OCI-LY3 (cell line): ENCODE data around the gene OSBPL7.

Experiments
- H2AFZ ChIP-seq: fragments of 200-600, 300-600 bp; shearing (Covaris generic); 2 replicates; pipeline ENCODE4 v1.6.0; 2014; ENCODE audit warnings: antibody characterized with exemption, low read depth, low read length
- H3K27ac ChIP-seq: fragments of 200-600, 300-600 bp; sonication (generic); 2 replicates; pipeline ENCODE4 v1.5.1; 2014; ENCODE audit warnings: mild to moderate bottlenecking, low read length, moderate library complexity, mixed read lengths
- H3K27me3 ChIP-seq: fragments of 200-600, 300-600 bp; sonication (generic); 2 replicates; pipeline ENCODE4 v1.6.1; 2014; ENCODE audit warnings: low read depth, low read length, mixed read lengths
- H3K36me3 ChIP-seq: fragments of 200-600, 300-600 bp; sonication (generic); replicated peaks from 2 replicates; pipeline ENCODE3; 2014; ENCODE audit warnings: low read depth, low read length, mixed read lengths
- H3K4me1 ChIP-seq: fragments of 300-600, 200-600 bp; sonication (generic); 2 replicates; pipeline ENCODE4 v1.6.1; 2014; ENCODE audit warnings: low read length, mixed read lengths
- H3K4me2 ChIP-seq: fragments of 200-600, 300-600 bp; sonication (generic); 2 replicates; pipeline ENCODE4 v1.6.1; 2014; ENCODE audit warnings: low read length, mixed read lengths
- H3K4me3 ChIP-seq: fragments of 300-600, 200-600 bp; sonication (generic); 2 replicates; pipeline ENCODE4 v1.5.1; 2014; ENCODE audit warnings: antibody characterized with exemption, mild to moderate bottlenecking, low read length, moderate library complexity
- H3K79me2 ChIP-seq: fragments of 300-600, 200-600 bp; shearing (Covaris generic); 2 replicates; pipeline ENCODE4 v1.6.1; 2014; ENCODE audit warnings: mild to moderate bottlenecking, low read length, mixed read lengths
- H3K9ac ChIP-seq: fragments of 300-600, 200-600 bp; shearing (Covaris generic); 2 replicates; pipeline ENCODE4 v1.6.0; 2014; ENCODE audit warnings: mild to moderate bottlenecking, low read length, moderate library complexity
- H3K9me3 ChIP-seq: fragments of 200-600, 300-600 bp; shearing (Covaris generic); 2 replicates; pipeline ENCODE4 v1.6.1; 2014; ENCODE audit warnings: low read length, mixed read lengths; ENCODE audit not compliant: insufficient read depth
- H4K20me1 ChIP-seq: fragments of 200-600, 300-600 bp; sonication (generic); 2 replicates; pipeline ENCODE4 v1.6.1; 2016; ENCODE audit warnings: low read length, mixed read lengths; ENCODE audit not compliant: insufficient read depth
- EZH2phosphoT487 ChIP-seq: fragments of 200-600 bp; shearing (Covaris generic); IDR thresholded peaks from 2 replicates; pipeline ENCODE4 v1.6.1; 2018; ENCODE audit warnings: antibody characterized with exemption, mixed run types, low read depth
- TF ChIP-seq, protein P1 (sequence below): fragments of 200-600, 300-600 bp; sonication (generic); IDR thresholded peaks from 2 replicates; pipeline ENCODE4 v1.5.1; 2014; ENCODE audit warnings: antibody characterized with exemption, low read length, low read depth

Gene OSBPL7

DNA sequence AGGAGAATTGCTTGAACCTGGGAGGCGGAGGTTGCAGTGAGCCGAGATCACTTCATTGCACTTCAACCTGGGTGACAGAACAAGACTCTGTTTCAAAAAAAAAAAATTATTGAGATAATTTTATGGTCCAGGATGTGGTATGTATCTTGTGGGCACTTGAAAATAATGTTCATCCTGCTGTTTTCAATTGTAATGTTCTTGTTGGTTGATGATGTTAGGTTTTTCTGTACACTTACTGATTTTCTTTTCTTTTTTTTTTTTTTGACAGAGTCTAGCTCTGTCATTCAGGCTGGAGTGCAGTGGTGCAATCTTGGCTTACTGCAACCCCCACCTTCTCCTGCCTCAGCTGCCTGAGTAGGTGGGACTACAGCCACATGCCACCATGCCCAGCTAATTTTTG lies 58.9 kb downstream of the OSBPL7 start:
- Histone ChIP-seq H3K4me1 (no peaks in the 10 kb centered on the region), H3K36me3 (no peaks in the 10 kb centered on the region), H3K9me3 (peaks cover 8% of the 10 kb centered on the region; the same call in 1 of the 2 replicates), H3K4me2 (no peak overlapping the region), H3K4me3 (no peak overlapping the region), H2AFZ (no peak overlapping the region), H4K20me1 (no peaks in the 10 kb centered on the region), H3K27ac (no peak overlapping the region), H3K27me3 (peaks cover 14% of the 10 kb centered on the region), H3K9ac (no peak overlapping the region), H3K79me2 (no peaks in the 10 kb centered on the region)
- TF ChIP-seq EZH2phosphoT487, result no peak
- TF ChIP-seq, protein P1, sequence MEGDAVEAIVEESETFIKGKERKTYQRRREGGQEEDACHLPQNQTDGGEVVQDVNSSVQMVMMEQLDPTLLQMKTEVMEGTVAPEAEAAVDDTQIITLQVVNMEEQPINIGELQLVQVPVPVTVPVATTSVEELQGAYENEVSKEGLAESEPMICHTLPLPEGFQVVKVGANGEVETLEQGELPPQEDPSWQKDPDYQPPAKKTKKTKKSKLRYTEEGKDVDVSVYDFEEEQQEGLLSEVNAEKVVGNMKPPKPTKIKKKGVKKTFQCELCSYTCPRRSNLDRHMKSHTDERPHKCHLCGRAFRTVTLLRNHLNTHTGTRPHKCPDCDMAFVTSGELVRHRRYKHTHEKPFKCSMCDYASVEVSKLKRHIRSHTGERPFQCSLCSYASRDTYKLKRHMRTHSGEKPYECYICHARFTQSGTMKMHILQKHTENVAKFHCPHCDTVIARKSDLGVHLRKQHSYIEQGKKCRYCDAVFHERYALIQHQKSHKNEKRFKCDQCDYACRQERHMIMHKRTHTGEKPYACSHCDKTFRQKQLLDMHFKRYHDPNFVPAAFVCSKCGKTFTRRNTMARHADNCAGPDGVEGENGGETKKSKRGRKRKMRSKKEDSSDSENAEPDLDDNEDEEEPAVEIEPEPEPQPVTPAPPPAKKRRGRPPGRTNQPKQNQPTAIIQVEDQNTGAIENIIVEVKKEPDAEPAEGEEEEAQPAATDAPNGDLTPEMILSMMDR, result no peak

DNA sequence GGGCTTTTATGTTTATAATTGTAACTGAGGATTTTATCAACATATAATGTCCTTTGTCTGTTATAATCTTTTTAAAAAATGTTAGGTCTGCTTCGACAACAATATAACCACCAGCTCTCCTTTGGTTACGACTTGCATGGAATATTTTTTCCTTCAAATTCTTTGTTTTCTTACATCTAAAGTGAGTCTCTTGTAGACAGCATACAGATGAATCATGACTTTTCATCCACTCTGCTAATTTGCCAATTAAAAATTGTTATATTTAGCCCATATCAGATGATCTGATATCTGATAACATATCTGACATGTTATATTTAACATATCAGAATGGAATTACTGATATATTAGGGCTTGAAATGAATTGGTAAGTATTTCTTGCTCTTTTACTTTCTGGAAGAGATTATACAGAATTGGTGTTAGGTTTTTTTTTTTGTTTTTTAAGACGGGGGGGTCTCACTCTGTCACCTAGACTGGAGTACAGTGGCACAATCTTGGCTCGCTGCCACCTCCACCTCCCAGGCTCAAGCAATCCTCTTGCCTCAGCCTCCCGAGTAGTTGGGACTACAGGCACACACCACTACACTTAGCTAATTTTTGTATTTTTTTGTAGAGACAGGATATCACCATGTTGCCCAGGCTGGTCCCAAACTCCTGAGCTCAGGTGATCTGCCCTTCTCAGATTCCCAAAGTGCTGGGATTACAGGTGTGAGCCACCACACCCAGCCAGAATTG lies 61.0 kb downstream of the OSBPL7 start:
- Histone ChIP-seq H3K4me3 (no peak overlapping the region), H3K9me3 (peaks cover 12% of the 10 kb centered on the region; the same call in 1 of the 2 replicates), H2AFZ (no peak overlapping the region), H3K4me1 (no peaks in the 10 kb centered on the region), H3K36me3 (no peaks in the 10 kb centered on the region), H3K4me2 (no peak overlapping the region), H3K9ac (no peak overlapping the region), H4K20me1 (no peaks in the 10 kb centered on the region), H3K79me2 (no peaks in the 10 kb centered on the region), H3K27ac (no peak overlapping the region), H3K27me3 (peaks cover 16% of the 10 kb centered on the region)
- no peak for TF ChIP-seq EZH2phosphoT487
- TF ChIP-seq, protein P1, result no peak

DNA sequence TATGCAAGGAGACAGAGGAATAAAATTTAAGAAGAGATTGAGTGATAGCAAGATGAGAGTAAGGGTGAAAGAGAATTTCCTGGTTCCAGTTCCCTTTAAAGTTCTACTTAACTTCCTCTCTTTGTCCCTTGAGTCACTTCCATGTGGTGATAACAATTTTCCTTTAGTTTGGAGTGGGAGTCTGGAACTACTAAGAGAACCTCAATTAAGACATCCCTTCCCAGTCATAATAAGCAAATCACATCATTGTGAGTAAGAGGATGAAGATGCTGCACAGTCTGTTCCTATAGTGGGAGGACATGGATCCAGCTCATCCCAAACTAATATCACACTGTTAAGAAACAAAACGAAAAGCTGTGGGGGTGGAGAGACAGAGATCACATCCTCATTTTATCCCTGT lies 64.2 kb downstream of the OSBPL7 start:
- H3K9ac ChIP-seq, result no peak overlapping the region
- peaks cover 6% of the 10 kb centered on the region; the same call in 1 of the 2 replicates for H3K9me3 ChIP-seq
- no peak overlapping the region for H2AFZ ChIP-seq
- no peaks in the 10 kb centered on the region for H3K36me3 ChIP-seq
- no peak overlapping the region for H3K27ac ChIP-seq
- H3K27me3 ChIP-seq, result peaks cover 15% of the 10 kb centered on the region
- H3K4me1 ChIP-seq, result no peaks in the 10 kb centered on the region
- H4K20me1 ChIP-seq, result no peaks in the 10 kb centered on the region
- H3K4me2 ChIP-seq, result no peak overlapping the region
- no peak overlapping the region for H3K4me3 ChIP-seq
- H3K79me2 ChIP-seq, result no peaks in the 10 kb centered on the region
- TF ChIP-seq, protein P1, result no peak
- TF ChIP-seq EZH2phosphoT487, result no peak
